HG03139 (cell line): ENCODE results near the gene MYO19.

Source experiments
- ATAC-seq: cut with Tn5 transposase; IDR thresholded peaks from one replicate; pipeline ENCODE4 v1.9.1; 2021; ENCODE audit not compliant: unreplicated experiment

MYO19 gene, protein sequence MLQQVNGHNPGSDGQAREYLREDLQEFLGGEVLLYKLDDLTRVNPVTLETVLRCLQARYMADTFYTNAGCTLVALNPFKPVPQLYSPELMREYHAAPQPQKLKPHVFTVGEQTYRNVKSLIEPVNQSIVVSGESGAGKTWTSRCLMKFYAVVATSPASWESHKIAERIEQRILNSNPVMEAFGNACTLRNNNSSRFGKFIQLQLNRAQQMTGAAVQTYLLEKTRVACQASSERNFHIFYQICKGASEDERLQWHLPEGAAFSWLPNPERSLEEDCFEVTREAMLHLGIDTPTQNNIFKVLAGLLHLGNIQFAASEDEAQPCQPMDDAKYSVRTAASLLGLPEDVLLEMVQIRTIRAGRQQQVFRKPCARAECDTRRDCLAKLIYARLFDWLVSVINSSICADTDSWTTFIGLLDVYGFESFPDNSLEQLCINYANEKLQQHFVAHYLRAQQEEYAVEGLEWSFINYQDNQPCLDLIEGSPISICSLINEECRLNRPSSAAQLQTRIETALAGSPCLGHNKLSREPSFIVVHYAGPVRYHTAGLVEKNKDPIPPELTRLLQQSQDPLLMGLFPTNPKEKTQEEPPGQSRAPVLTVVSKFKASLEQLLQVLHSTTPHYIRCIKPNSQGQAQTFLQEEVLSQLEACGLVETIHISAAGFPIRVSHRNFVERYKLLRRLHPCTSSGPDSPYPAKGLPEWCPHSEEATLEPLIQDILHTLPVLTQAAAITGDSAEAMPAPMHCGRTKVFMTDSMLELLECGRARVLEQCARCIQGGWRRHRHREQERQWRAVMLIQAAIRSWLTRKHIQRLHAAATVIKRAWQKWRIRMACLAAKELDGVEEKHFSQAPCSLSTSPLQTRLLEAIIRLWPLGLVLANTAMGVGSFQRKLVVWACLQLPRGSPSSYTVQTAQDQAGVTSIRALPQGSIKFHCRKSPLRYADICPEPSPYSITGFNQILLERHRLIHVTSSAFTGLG

DNA sequence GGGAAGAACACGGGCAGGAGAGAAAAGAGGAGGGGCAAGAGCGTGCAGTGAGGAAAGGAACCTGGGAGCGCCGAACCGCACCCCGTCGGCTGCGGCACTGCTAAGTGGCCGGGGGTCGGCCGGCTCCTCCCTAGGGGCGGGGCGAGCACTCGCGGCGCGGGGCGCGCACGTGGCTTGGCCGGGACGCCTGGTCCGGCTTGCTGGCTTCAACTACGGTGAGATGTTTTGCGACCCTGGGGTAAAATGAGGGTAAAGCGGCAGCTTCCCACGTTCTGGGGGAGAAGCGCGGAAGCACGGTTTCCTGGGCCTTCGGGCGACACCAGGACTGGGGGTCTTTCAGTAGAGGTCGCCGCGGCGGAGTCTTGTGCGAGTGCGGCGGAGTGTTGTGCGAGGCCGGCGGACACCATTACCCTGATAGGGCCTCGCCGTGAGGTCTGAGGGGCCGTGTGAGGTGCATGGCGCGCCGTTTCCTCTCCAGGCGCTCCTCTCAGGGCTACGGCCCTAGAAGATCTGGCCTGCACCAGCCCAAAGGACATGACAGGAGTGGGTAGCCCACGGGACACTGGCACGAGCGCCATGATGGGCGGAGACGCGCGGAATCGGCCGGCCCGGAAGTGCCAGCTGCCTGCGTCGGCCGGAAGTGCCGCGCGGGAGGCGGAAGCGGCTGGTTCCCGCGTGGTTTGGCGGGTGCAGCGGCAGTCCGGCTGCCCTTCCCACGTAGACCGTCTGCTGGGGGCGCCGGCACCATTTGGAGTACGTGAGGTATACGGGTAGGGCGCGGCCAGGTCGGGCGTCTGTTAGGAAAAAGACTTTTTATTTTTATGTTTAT is at the start of gene MYO19, which contains the start of gene PIGW:
Gene MYO19, minus strand, starts transcription at position 29 of the 829 bp plus-strand sequence. CDS start 2,330 bp downstream, outside the sequence.
Gene PIGW, plus strand, starts transcription at position 148 of the 829 bp plus-strand sequence. CDS start 2,115 bp downstream, outside the sequence.
- ATAC-seq, result peak; percentile 68

DNA sequence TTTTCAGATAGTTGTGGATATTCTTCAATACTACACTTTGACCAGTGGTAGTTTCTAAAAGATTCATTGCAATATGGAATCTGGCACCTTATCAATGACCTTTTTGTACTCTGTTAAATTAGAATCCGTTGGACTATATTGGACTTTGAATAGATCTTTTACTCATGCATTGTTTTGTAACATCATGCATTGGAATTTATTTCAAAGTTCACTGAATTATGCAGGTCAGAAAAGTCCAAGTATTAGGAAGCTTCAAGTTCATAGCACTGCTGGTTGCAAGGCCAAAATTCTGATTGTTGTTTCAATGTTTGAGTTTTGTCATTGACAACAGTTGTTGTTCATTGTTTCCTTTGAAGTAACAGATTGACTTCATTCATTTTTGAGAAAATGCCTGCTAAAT is 49.1 kb upstream of the MYO19 start:
- ATAC-seq, result no peak

- no peak for ATAC-seq
These were observed 44.0 kb upstream of the MYO19 start for GRCh38 chr17:36578671-36579070.

DNA sequence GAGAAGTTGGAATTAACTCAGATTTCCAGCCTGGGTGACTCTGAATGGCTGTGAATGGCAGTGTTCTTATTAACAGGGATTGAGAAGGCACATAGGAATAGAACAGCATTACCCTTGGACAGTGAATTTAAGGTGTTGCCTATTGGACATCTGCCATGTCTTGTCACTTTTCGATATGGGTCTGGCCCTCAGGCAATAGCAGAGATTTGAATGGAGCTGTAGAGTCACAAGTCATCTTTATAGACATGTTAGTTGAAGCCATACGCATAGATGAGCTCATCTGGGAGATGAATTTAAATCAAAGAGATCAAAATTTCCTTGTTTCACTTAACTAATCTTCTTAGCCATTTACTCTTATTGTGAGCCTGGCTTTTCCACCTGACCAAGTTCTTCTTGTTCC is 42.1 kb upstream of the MYO19 start:
- ATAC-seq, result no peak

GRCh38 chr17:36575028-36575427 is 40.4 kb upstream of the MYO19 start:
- no peak for ATAC-seq

GRCh38 chr17:36566081-36566480 is 31.4 kb upstream of the MYO19 start:
- ATAC-seq, result no peak

DNA sequence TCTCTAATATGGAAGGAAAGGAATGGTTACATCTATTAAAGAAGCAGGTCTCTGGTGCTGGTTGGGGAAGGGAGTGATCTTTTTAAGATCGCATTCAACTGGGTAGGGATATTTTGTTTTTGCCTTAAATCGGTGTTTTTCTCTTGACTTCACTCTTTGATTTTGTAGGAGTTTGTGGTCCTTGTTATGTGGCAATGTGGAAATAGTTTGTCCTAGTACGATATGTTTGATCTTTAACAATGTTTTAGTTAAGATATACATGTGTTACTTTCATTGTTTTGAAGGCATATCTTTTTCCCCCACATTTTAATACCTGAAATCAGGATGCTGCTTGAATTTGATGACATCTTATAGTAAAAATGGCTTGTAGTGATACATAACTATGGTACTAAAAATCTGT is 18.8 kb upstream of the MYO19 start:
- ATAC-seq, result no peak

- ATAC-seq, result no peak
These were observed 16.1 kb upstream of the MYO19 start for GRCh38 chr17:36550491-36551417.

DNA sequence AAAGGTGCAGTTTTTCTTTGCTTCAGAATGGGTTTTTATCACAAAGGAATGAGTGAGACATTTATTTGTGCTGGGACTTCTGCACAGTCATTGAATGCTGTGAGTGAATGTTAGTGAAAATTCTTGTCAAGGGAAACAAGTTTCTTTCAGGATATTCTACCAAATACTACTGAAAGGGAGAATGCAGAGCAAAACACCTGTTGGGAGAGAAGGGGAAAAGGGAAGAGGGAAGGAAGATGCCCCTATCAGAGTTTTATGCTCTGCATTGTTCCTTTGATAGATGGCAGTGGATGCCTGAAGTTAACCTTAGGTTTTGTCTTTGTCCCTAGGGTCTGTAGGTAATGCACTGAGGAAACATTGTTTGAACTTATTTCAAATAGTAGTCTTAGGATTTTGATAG is 13.1 kb upstream of the MYO19 start:
- no peak for ATAC-seq

DNA sequence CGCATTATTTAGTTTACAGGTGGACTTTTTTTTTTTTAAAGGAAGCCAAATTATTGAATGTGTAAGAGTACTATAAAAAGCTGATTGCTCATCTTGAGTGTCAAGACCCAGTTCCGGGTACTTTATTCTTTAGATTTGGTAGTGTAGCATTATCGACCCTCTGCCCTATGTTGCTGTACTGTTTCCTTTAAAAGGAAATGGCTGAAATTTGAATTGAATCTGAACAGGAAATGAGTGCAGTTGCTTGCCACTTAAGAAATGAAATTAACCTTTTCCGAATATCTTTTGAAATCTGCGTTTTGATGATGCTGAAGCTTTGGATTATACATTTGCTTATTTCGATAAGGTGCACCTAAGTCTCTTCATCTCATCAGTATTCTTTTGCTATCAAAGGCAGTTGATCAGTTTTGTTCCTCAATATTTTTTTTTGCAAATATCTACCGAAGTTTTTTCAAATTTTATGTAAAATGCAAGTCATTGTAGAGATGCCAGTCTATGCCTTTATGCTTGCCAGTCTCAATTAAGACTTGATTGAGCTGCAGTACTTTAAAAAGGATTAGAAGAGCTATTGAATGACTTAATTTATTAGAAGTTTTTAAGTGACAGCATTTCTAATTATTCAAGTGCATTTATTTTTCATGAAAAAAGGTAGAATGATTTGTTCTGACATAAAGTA is 11.9 kb upstream of the MYO19 start:
- ATAC-seq, result no peak

GRCh38 chr17:36545465-36546417 is 11.1 kb upstream of the MYO19 start:
- peak; percentile 60 for ATAC-seq

DNA sequence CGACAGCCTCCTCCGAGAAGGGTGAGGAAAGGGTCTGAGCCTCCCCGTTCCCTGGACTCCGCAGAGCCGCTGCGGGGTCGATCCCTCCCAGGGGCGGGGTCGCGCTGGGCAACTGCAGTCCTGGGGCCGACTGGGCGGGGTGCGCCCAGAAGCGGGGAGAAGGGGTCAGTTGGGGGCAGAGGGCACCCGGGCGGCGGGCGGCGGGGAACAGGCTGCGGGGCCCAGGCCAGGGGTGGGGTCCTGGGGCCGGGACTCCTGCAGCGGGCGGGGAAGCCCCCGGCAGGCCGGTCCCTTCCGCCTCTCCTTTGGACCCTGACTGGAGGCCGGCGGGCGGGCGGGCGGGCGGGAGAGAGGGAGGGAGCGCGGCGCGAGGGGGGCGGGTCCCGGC is 10.4 kb upstream of the MYO19 start:
- ATAC-seq, result peak; percentile 26

DNA sequence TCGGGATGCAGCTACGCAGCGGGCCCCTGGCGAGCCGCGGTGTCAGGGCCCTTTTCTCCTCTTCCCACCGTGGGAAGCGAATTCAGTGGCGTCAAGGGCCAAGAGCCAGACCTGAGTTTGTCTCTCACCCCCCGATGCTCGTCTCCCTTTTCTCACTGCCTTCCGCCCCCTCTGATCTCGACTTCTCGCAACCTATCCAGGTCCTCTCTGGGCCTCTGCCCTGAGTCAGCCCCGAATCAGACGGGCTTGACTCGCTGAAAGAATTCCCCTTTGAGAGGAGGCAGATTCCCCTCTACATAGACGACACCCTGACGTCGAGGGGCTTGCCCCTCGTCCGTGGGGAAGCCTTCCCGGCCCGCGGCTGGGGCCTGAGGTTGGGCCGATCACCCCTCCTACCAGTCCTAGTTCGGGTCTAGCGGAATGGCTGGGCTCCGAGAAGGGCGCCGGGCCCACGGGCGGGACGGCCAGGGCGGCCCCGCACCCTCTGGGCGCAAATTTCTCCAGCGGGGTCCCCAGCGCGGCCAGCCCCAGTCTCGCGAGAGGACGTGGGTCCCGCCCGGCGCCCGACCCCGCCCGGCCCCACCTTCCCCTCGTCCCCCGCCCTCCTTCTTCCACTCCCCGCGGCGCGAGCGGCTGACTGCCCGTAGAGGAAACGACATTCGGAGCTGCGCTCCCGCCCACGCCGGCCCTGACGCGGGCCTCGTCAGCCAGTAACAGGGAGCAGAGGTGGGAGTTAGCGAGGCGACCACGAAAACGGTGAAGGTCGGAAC is 9.8 kb upstream of the MYO19 start, which contains the start of gene GGNBP2:
Gene GGNBP2, plus strand, starts transcription at position 613 of the 770 bp plus-strand sequence. CDS start 806 bp downstream, outside the sequence.
- peak; percentile 49 for ATAC-seq

GRCh38 chr17:36544044-36544306 is 9.3 kb upstream of the MYO19 start:
- peak; percentile 2 for ATAC-seq

- no peak for ATAC-seq
These were observed 8.1 kb upstream of the MYO19 start for GRCh38 chr17:36542755-36543154.

- ATAC-seq, result no peak
These were observed 6.0 kb upstream of the MYO19 start for GRCh38 chr17:36540696-36541095.

GRCh38 chr17:36535669-36536081 is 1.0 kb upstream of the MYO19 start:
- no peak for ATAC-seq
